ENCODE results near the gene FCGR2B.
"Not testable (repeated sequence)": the region's sequence is repeated elsewhere in the genome, so short reads cannot be mapped to it uniquely, and the experiment has no call there.

Gene FCGR2B

GRCh38 chr1:161662684-161663339 lies at the start of gene FCGR2B:
FCGR2B (plus strand) TSS chr1:161663143; CDS start chr1:161663242, 99 bp downstream.
- not testable (repeated sequence) for TF ChIP-seq GATA3, GATA2 (IDR thresholded peaks at IDR 0.05; ENCODE audit: low read depth, low read length)

GRCh38 chr1:161631076-161631475 lies 31.9 kb upstream of the FCGR2B start, which contains the start of gene FCGR3B:
FCGR3B (minus strand) TSS chr1:161631176; CDS start chr1:161631094, 82 bp downstream.
- TF ChIP-seq GATA2 (IDR thresholded peaks at IDR 0.05; ENCODE audit: low read depth, low read length): no peak
- no peak for TF ChIP-seq GATA3 (IDR thresholded peaks at IDR 0.05; ENCODE audit: low read depth, low read length)

- TF ChIP-seq GATA3 (IDR thresholded peaks at IDR 0.05; ENCODE audit: low read depth, low read length) (no peak), GATA2 (IDR thresholded peaks at IDR 0.05; ENCODE audit: low read depth, low read length) (no peak)
Observed at GRCh38 chr1:161676441-161676840, 13.5 kb downstream of the FCGR2B start.

GRCh38 chr1:161676958-161677689 lies 14.2 kb downstream of the FCGR2B start:
- no peak for TF ChIP-seq GATA2 (IDR thresholded peaks at IDR 0.05; ENCODE audit: low read depth, low read length)
- TF ChIP-seq GATA3 (IDR thresholded peaks at IDR 0.05; ENCODE audit: low read depth, low read length): no peak

GRCh38 chr1:161678500-161678899 lies 15.6 kb downstream of the FCGR2B start:
- TF ChIP-seq GATA2 (IDR thresholded peaks at IDR 0.05; ENCODE audit: low read depth, low read length) (no peak), GATA3 (IDR thresholded peaks at IDR 0.05; ENCODE audit: low read depth, low read length) (no peak)

- TF ChIP-seq GATA3 (IDR thresholded peaks at IDR 0.05; ENCODE audit: low read depth, low read length) (no peak), GATA2 (IDR thresholded peaks at IDR 0.05; ENCODE audit: low read depth, low read length) (no peak)
Observed at GRCh38 chr1:161681879-161682278, 18.9 kb downstream of the FCGR2B start.

- TF ChIP-seq GATA2 (IDR thresholded peaks at IDR 0.05; ENCODE audit: low read depth, low read length) (no peak), GATA3 (IDR thresholded peaks at IDR 0.05; ENCODE audit: low read depth, low read length) (no peak)
Observed at GRCh38 chr1:161688946-161689345, 26.0 kb downstream of the FCGR2B start.

- TF ChIP-seq GATA2 (IDR thresholded peaks at IDR 0.05; ENCODE audit: low read depth, low read length) (no peak), GATA3 (IDR thresholded peaks at IDR 0.05; ENCODE audit: low read depth, low read length) (no peak)
Observed at GRCh38 chr1:161691846-161692245, 28.9 kb downstream of the FCGR2B start.

- TF ChIP-seq GATA3 (IDR thresholded peaks at IDR 0.05; ENCODE audit: low read depth, low read length) (no peak), GATA2 (IDR thresholded peaks at IDR 0.05; ENCODE audit: low read depth, low read length) (no peak)
Observed at GRCh38 chr1:161702250-161702649, 39.3 kb downstream of the FCGR2B start.

GRCh38 chr1:161705537-161705936 lies 42.6 kb downstream of the FCGR2B start:
- TF ChIP-seq GATA3 (IDR thresholded peaks at IDR 0.05; ENCODE audit: low read depth, low read length): no peak

GRCh38 chr1:161706113-161706481 lies 43.2 kb downstream of the FCGR2B start:
- TF ChIP-seq GATA2 (IDR thresholded peaks at IDR 0.05; ENCODE audit: low read depth, low read length) (no peak), GATA3 (IDR thresholded peaks at IDR 0.05; ENCODE audit: low read depth, low read length) (no peak)

- no peak for TF ChIP-seq GATA3 (IDR thresholded peaks at IDR 0.05; ENCODE audit: low read depth, low read length)
- TF ChIP-seq GATA2 (IDR thresholded peaks at IDR 0.05; ENCODE audit: low read depth, low read length): no peak
Observed at GRCh38 chr1:161706482-161707347, 43.8 kb downstream of the FCGR2B start, which contains the start of gene FCRLA. FCRLA (plus strand) TSS chr1:161707229; CDS start chr1:161707265, 36 bp downstream.

GRCh38 chr1:161707503-161707902 lies 44.6 kb downstream of the FCGR2B start:
- TF ChIP-seq GATA2 (IDR thresholded peaks at IDR 0.05; ENCODE audit: low read depth, low read length) (no peak), GATA3 (IDR thresholded peaks at IDR 0.05; ENCODE audit: low read depth, low read length) (no peak)

- no peak for TF ChIP-seq GATA2 (IDR thresholded peaks at IDR 0.05; ENCODE audit: low read depth, low read length)
- no peak for TF ChIP-seq GATA3 (IDR thresholded peaks at IDR 0.05; ENCODE audit: low read depth, low read length)
Observed at GRCh38 chr1:161709373-161709772, 46.4 kb downstream of the FCGR2B start.

Data from SH-SY5Y (cell line).